Mammary epithelial cell (primary cell): ENCODE data around the gene KCNA10.

Source experiments
- CTCF ChIP-seq, 2 donors: IDR thresholded peaks in 1 of 2; conservative IDR thresholded peaks in 1 of 2; 2 replicates each; pipeline ENCODE4 v1.5.1; 2011 to 2012; ENCODE audit warnings: inconsistent platforms in 2 of 2, low read length in 2 of 2, mild to moderate bottlenecking in 2 of 2, control low read depth in 1 of 2, low read depth in 1 of 2; ENCODE audit not compliant: insufficient read depth in 1 of 2; ENCODE audit errors: extremely low read depth in 1 of 2
- EZH2 ChIP-seq: IDR thresholded peaks from 2 replicates; pipeline ENCODE4 v1.6.1; 2012; ENCODE audit warnings: low read length, inconsistent platforms, borderline replicate concordance

GRCh38 chr1:110526201-110526780 lies 7.3 kb upstream of the KCNA10 start:
- TF ChIP-seq CTCF (conservative IDR thresholded peaks at IDR 0.05 in 1 of 2, IDR thresholded peaks at IDR 0.05 in 1 of 2; ENCODE audit: extremely low read depth in 1 of 2, insufficient read depth in 1 of 2, low read depth in 1 of 2, low read length in 2 of 2): no peak
- no peak for TF ChIP-seq EZH2
